WTC11 (cell line): ENCODE results near the gene RPTOR. TPM values are rescaled to one million over a fixed set of nuclear protein-coding genes. Genes with fewer than 3 reads are reported as not detected.

Experiments
- ATAC-seq: fragments of 200-7000 bp; cut with Tn5 transposase; 2 replicates; pipeline ENCODE4 v1.10.0; 2021; ENCODE audit warnings: mild to moderate bottlenecking, moderate library complexity
- CTCF ChIA-PET: fragments of 300-600 bp; sonication (Branson Sonifier 250); formaldehyde crosslinking; loops from one replicate; lab custom pipeline; 2021; ENCODE audit warnings: antibody characterized with exemption; lab: Charles Lee
- POLR2A ChIA-PET: fragments of 350-600 bp; sonication (Branson Sonifier 250); formaldehyde crosslinking; loops from one replicate; lab custom pipeline; 2021; ENCODE audit warnings: antibody characterized with exemption; lab: Charles Lee
- DNase-seq: peaks from one replicate; pipeline ENCODE4 v3.0.0; 2021; ENCODE audit warnings: low spot score
- H3K27ac Mint-ChIP-seq: 2 replicates; pipeline ENCODE4 v1.8.0; 2021; ENCODE audit warnings: mixed read lengths
- H3K27me3 Mint-ChIP-seq: 2 replicates; pipeline ENCODE4 v1.8.0; 2021; ENCODE audit warnings: low read depth, mild to moderate bottlenecking, moderate library complexity, mixed read lengths
- H3K36me3 Mint-ChIP-seq: 2 replicates; pipeline ENCODE4 v1.8.0; 2021; ENCODE audit warnings: mixed read lengths
- H3K4me1 Mint-ChIP-seq: 2 replicates; pipeline ENCODE4 v1.8.0; 2022; ENCODE audit warnings: mixed read lengths
- H3K4me3 Mint-ChIP-seq: 2 replicates; pipeline ENCODE4 v1.8.0; 2021; ENCODE audit warnings: mild to moderate bottlenecking, moderate library complexity, mixed read lengths
- H3K9me3 Mint-ChIP-seq: 2 replicates; pipeline ENCODE4 v1.8.0; 2021; ENCODE audit warnings: mixed read lengths
- ATF3 ChIP-seq: sonication (generic); formaldehyde crosslinking; conservative IDR thresholded peaks from 2 replicates; pipeline ENCODE4 v1.8.1; 2022; ENCODE audit warnings: mild to moderate bottlenecking, missing genetic modification reagents
- CREB1 ChIP-seq: sonication (generic); formaldehyde crosslinking; IDR thresholded peaks from 2 replicates; pipeline ENCODE4 v1.8.0; 2023; ENCODE audit warnings: mild to moderate bottlenecking, missing genetic modification reagents
- CTCF ChIP-seq: fragments of 200-600 bp; IDR thresholded peaks from 2 replicates; pipeline ENCODE4 v1.8.0; 2022; ENCODE audit warnings: antibody characterized with exemption
- E2F1 ChIP-seq: sonication (generic); formaldehyde crosslinking; IDR thresholded peaks from 2 replicates; pipeline ENCODE4 v1.8.0; 2022; ENCODE audit warnings: mild to moderate bottlenecking, missing genetic modification reagents
- E2F5 ChIP-seq: sonication (generic); formaldehyde crosslinking; IDR thresholded peaks from 2 replicates; pipeline ENCODE4 v1.8.1; 2022; ENCODE audit warnings: mild to moderate bottlenecking, moderate library complexity, missing genetic modification reagents
- ELF4 ChIP-seq: sonication (generic); formaldehyde crosslinking; IDR thresholded peaks from 2 replicates; pipeline ENCODE4 v1.8.1; 2022; ENCODE audit warnings: low read depth, mild to moderate bottlenecking, moderate library complexity, missing genetic modification reagents
- FOXP1 ChIP-seq: sonication (generic); formaldehyde crosslinking; IDR thresholded peaks from 2 replicates; pipeline ENCODE4 v1.8.0; 2022; ENCODE audit warnings: missing genetic modification reagents, mild to moderate bottlenecking, moderate library complexity, borderline replicate concordance
- GTF2I ChIP-seq: fragments of 250-450 bp; sonication (Bioruptor Pico); conservative IDR thresholded peaks from 2 replicates; pipeline ENCODE4 v1.4.0; 2021; ENCODE audit warnings: mild to moderate bottlenecking
- KAT7 ChIP-seq: sonication (generic); formaldehyde crosslinking; IDR thresholded peaks from 2 replicates; pipeline ENCODE4 v1.8.1; 2023; ENCODE audit warnings: missing genetic modification reagents, mild to moderate bottlenecking, borderline replicate concordance
- MLX ChIP-seq: sonication (generic); formaldehyde crosslinking; IDR thresholded peaks from 2 replicates; pipeline ENCODE4 v1.8.1; 2023; ENCODE audit warnings: mild to moderate bottlenecking, missing genetic modification reagents, moderate library complexity
- MYBL2 ChIP-seq: sonication (generic); formaldehyde crosslinking; IDR thresholded peaks from 2 replicates; pipeline ENCODE4 v1.8.1; 2023; ENCODE audit warnings: mild to moderate bottlenecking, moderate library complexity, missing genetic modification reagents
- NFATC4 ChIP-seq: fragments of 250-450 bp; sonication (Bioruptor Pico); IDR thresholded peaks from 2 replicates; pipeline ENCODE4 v1.9.0; 2021; ENCODE audit warnings: mild to moderate bottlenecking
- NFYB ChIP-seq: sonication (generic); formaldehyde crosslinking; conservative IDR thresholded peaks from 2 replicates; pipeline ENCODE4 v1.8.0; 2022; ENCODE audit warnings: low read depth, missing genetic modification reagents
- PRRX2 ChIP-seq: fragments of 250-450 bp; sonication (Bioruptor Pico); IDR thresholded peaks from 2 replicates; pipeline ENCODE4 v1.8.0; 2021; ENCODE audit warnings: mild to moderate bottlenecking
- RORB ChIP-seq: fragments of 250-450 bp; sonication (Bioruptor Pico); IDR thresholded peaks from 2 replicates; pipeline ENCODE4 v1.9.0; 2021; ENCODE audit warnings: mild to moderate bottlenecking
- ZBTB21 ChIP-seq: sonication (generic); formaldehyde crosslinking; IDR thresholded peaks from 2 replicates; pipeline ENCODE4 v1.8.1; 2023; ENCODE audit warnings: mild to moderate bottlenecking, missing genetic modification reagents, borderline replicate concordance
- ZNF121 ChIP-seq: sonication (generic); formaldehyde crosslinking; IDR thresholded peaks from 2 replicates; pipeline ENCODE4 v1.8.0; 2023; ENCODE audit warnings: missing genetic modification reagents
- ZNF138 ChIP-seq: sonication (generic); formaldehyde crosslinking; conservative IDR thresholded peaks from 2 replicates; pipeline ENCODE4 v1.8.1; 2022; ENCODE audit warnings: mild to moderate bottlenecking, moderate library complexity, missing genetic modification reagents
- ZNF263 ChIP-seq: sonication (generic); formaldehyde crosslinking; IDR thresholded peaks from 2 replicates; pipeline ENCODE4 v1.8.1; 2022; ENCODE audit warnings: low read depth, mild to moderate bottlenecking, moderate library complexity, missing genetic modification reagents
- ZNF396 ChIP-seq: fragments of 250-450 bp; sonication (Bioruptor Pico); IDR thresholded peaks from 2 replicates; pipeline ENCODE4 v1.8.0; 2021; ENCODE audit warnings: mild to moderate bottlenecking, moderate library complexity, borderline replicate concordance
- ZNF416 ChIP-seq: fragments of 250-450 bp; sonication (Bioruptor Pico); IDR thresholded peaks from 2 replicates; pipeline ENCODE4 v1.9.0; 2021; ENCODE audit warnings: mild to moderate bottlenecking, inconsistent platforms
- ZNF423 ChIP-seq: fragments of 250-450 bp; sonication (Bioruptor Pico); IDR thresholded peaks from 2 replicates; pipeline ENCODE4 v2.1.2; 2022; ENCODE audit warnings: mild to moderate bottlenecking, moderate library complexity
- ZNF425 ChIP-seq: fragments of 250-450 bp; sonication (Bioruptor Pico); conservative IDR thresholded peaks from 2 replicates; pipeline ENCODE4 v1.9.0; 2021; ENCODE audit warnings: mild to moderate bottlenecking
- ZSCAN18 ChIP-seq: fragments of 250-450 bp; sonication (Bioruptor Pico); IDR thresholded peaks from 2 replicates; pipeline ENCODE4 v2.1.2; 2022; ENCODE audit warnings: mild to moderate bottlenecking, moderate library complexity
- total RNA-seq: library from RNA; stranded (reverse); gene quantifications from 3 replicates; pipeline ENCODE4 v1.2.3, GENCODE V29; 2021

Gene RPTOR
- total RNA-seq, 1 experiment from 2014 or later, result 41.0 TPM

- TF ChIP-seq ATF3 (CRISPR knock-in tag) (no peak), CREB1 (CRISPR knock-in tag) (no peak), ELF4 (CRISPR knock-in tag) (no peak), ZSCAN18 (CRISPR knock-in tag) (no peak), ZNF138 (CRISPR knock-in tag) (no peak), ZNF121 (no peak), ZBTB21 (no peak), ZNF416 (CRISPR knock-in tag) (no peak)
These were observed 454.3 kb downstream of the RPTOR start (continued) for GRCh38 chr17:80998748-80999535.

GRCh38 chr17:80999536-81000333 is 455.1 kb downstream of the RPTOR start:
- ATAC-seq (no peak), DNase-seq (no peak)
- Mint-ChIP-seq H3K36me3 (no peaks in the 10 kb centered on the region; the same call in 1 of the 2 replicates), H3K27me3 (peaks cover 26% of the 10 kb centered on the region), H3K4me1 (peaks cover 3% of the 10 kb centered on the region; the same call in 1 of the 2 replicates), H3K4me3 (no peak overlapping the region), H3K27ac (no peak overlapping the region), H3K9me3 (no peaks in the 10 kb centered on the region)
- CTCF ChIA-PET, result no interaction called here
- no peak for TF ChIP-seq CTCF
- TF ChIP-seq KAT7 (CRISPR knock-in tag), result no peak
- TF ChIP-seq NFATC4 (CRISPR knock-in tag), result no peak
- TF ChIP-seq E2F1 (CRISPR knock-in tag), result no peak
- TF ChIP-seq GTF2I (CRISPR knock-in tag), result no peak
- TF ChIP-seq FOXP1 (CRISPR knock-in tag), result no peak
- no peak for TF ChIP-seq NFYB
- POLR2A ChIA-PET, result no interaction called here

GRCh38 chr17:81000334-81000630 is 455.6 kb downstream of the RPTOR start:
- ChIA-PET CTCF (no interaction called here), POLR2A (no interaction called here)
- Mint-ChIP-seq H3K4me1 (peaks cover 3% of the 10 kb centered on the region; the same call in 1 of the 2 replicates), H3K27ac (no peak overlapping the region), H3K27me3 (peaks cover 31% of the 10 kb centered on the region), H3K9me3 (no peaks in the 10 kb centered on the region), H3K36me3 (no peaks in the 10 kb centered on the region; the same call in 1 of the 2 replicates), H3K4me3 (no peak overlapping the region)
- no peak for ATAC-seq
- no peak for DNase-seq
- TF ChIP-seq ZNF263 (CRISPR knock-in tag), result no peak
- no peak for TF ChIP-seq ZNF396 (CRISPR knock-in tag)
- TF ChIP-seq ZBTB21, result no peak
- TF ChIP-seq FOXP1 (CRISPR knock-in tag), result no peak
- TF ChIP-seq RORB (CRISPR knock-in tag), result no peak
- TF ChIP-seq MLX (CRISPR knock-in tag), result no peak
- no peak for TF ChIP-seq NFYB
- TF ChIP-seq ZNF425, result no peak
- TF ChIP-seq E2F5, result no peak
- no peak for TF ChIP-seq PRRX2
- no peak for TF ChIP-seq MYBL2
- TF ChIP-seq ZNF423 (CRISPR knock-in tag), result no peak
